Astrocyte (in vitro differentiated cells and primary cell): ENCODE results near the gene SGPL1. TPM values are rescaled to one million over a fixed set of nuclear protein-coding genes. Genes with fewer than 3 reads are reported as not detected.

Experiments
- DNase-seq: peaks from one replicate; pipeline ENCODE4 v3.0.0-alpha.2; 2010; ENCODE audit warnings: low read depth
- FAIRE-seq: peaks from 2 replicates; lab custom pipeline; 2011; peaks lifted over from hg19 to GRCh38; lab: Jason Lieb, UNC
- H2AFZ ChIP-seq: 2 replicates; pipeline ENCODE4 v1.6.0; 2012; ENCODE audit warnings: low read depth, low read length, inconsistent platforms
- H3K27ac ChIP-seq: 2 replicates; pipeline ENCODE4 v1.5.1; 2011; ENCODE audit warnings: low read depth, low read length, inconsistent platforms
- H3K27me3 ChIP-seq: 2 replicates; pipeline ENCODE4 v1.6.0; 2011; ENCODE audit warnings: low read length, inconsistent platforms; ENCODE audit not compliant: insufficient read depth
- H3K36me3 ChIP-seq: 2 replicates; pipeline ENCODE4 v1.5.1; 2011; ENCODE audit warnings: low read length, inconsistent platforms; ENCODE audit not compliant: insufficient read depth
- H3K4me1 ChIP-seq: 2 replicates; pipeline ENCODE4 v1.5.1; 2011; ENCODE audit warnings: low read length, inconsistent platforms; ENCODE audit not compliant: insufficient read depth
- H3K4me2 ChIP-seq: 2 replicates; pipeline ENCODE4 v1.6.0; 2012; ENCODE audit warnings: low read length, inconsistent platforms
- H3K4me3 ChIP-seq: 2 replicates; pipeline ENCODE4 v1.5.1; 2011; ENCODE audit warnings: low read depth, mild to moderate bottlenecking, low read length, inconsistent platforms; ENCODE audit not compliant: insufficient read depth
- H3K79me2 ChIP-seq: 2 replicates; pipeline ENCODE4 v1.6.0; 2012; ENCODE audit warnings: mild to moderate bottlenecking, low read length, inconsistent platforms; ENCODE audit not compliant: insufficient read depth
- H3K9ac ChIP-seq: 2 replicates; pipeline ENCODE4 v1.6.0; 2012; ENCODE audit warnings: mild to moderate bottlenecking, low read length, inconsistent platforms
- H3K9me3 ChIP-seq: 2 replicates; pipeline ENCODE4 v1.5.1; 2012; ENCODE audit warnings: low read depth, mild to moderate bottlenecking, low read length, inconsistent platforms; ENCODE audit not compliant: insufficient read depth
- H4K20me1 ChIP-seq: 2 replicates; pipeline ENCODE4 v1.6.0; 2012; ENCODE audit warnings: low read length, inconsistent platforms; ENCODE audit not compliant: insufficient read depth
- H3K27ac Mint-ChIP-seq: one replicate; pipeline ENCODE4 v1.8.0; 2021; ENCODE audit warnings: mild to moderate bottlenecking, mixed read lengths; ENCODE audit not compliant: unreplicated experiment
- H3K27me3 Mint-ChIP-seq: one replicate; pipeline ENCODE4 v1.8.0; 2021; ENCODE audit warnings: low read depth, mixed read lengths; ENCODE audit not compliant: unreplicated experiment
- H3K36me3 Mint-ChIP-seq: one replicate; pipeline ENCODE4 v1.8.0; 2021; ENCODE audit warnings: low read depth, mixed read lengths; ENCODE audit not compliant: unreplicated experiment
- H3K4me1 Mint-ChIP-seq: one replicate; pipeline ENCODE4 v1.8.0; 2021; ENCODE audit warnings: low read depth, mixed read lengths; ENCODE audit not compliant: unreplicated experiment
- H3K4me3 Mint-ChIP-seq: one replicate; pipeline ENCODE4 v1.8.0; 2021; ENCODE audit warnings: mild to moderate bottlenecking, moderate library complexity, mixed read lengths; ENCODE audit not compliant: unreplicated experiment
- H3K9me3 Mint-ChIP-seq: one replicate; pipeline ENCODE4 v1.8.0; 2021; ENCODE audit warnings: mild to moderate bottlenecking, mixed read lengths; ENCODE audit not compliant: unreplicated experiment
- EZH2 ChIP-seq: IDR thresholded peaks from 2 replicates; pipeline ENCODE4 v1.6.1; 2012; ENCODE audit warnings: mild to moderate bottlenecking, low read length, inconsistent platforms; ENCODE audit not compliant: insufficient read depth
- total RNA-seq: library from RNA; stranded (reverse); gene quantifications from 2 replicates; pipeline ENCODE4 v1.2.1, GENCODE V29; 2021
- TF ChIP-seq, protein P1 (sequence below): IDR thresholded peaks from 2 replicates; pipeline ENCODE4 v1.5.1; 2011; ENCODE audit warnings: low read depth, mild to moderate bottlenecking, inconsistent platforms, low read length, moderate library complexity; ENCODE audit not compliant: insufficient read depth

The SGPL1 gene
- total RNA-seq, 1 donor from 2014 or later, result 101 TPM

DNA sequence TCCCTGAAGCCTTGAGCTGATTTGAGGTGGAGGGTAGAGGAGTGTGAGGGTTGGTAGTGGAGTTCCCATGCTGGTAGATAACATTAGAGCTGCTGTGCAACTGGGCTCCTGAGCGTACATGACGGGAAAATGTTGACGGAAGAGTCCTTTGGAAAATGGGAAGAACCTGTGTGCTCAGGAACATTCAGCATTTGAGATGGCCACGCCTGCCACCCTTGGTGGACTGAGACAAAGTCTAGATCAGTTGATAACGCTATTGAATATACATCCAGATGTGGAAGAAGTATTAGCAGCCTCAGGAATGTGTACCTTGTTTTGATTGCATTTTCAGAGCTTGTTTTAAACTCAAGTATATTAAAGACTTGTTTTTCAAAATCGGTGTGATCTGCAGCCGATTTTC, 56.5 kb downstream of the SGPL1 start:
- no peaks in the 10 kb centered on the region for H3K9me3 Mint-ChIP-seq
- H4K20me1 ChIP-seq, result no peaks in the 10 kb centered on the region
- H3K4me3 Mint-ChIP-seq, result no peak overlapping the region
- no peak overlapping the region for H3K4me2 ChIP-seq
- no peak overlapping the region for H3K4me3 ChIP-seq
- peaks cover 37% of the 10 kb centered on the region for H3K36me3 Mint-ChIP-seq
- no peak for TF ChIP-seq EZH2
- TF ChIP-seq, protein P1, sequence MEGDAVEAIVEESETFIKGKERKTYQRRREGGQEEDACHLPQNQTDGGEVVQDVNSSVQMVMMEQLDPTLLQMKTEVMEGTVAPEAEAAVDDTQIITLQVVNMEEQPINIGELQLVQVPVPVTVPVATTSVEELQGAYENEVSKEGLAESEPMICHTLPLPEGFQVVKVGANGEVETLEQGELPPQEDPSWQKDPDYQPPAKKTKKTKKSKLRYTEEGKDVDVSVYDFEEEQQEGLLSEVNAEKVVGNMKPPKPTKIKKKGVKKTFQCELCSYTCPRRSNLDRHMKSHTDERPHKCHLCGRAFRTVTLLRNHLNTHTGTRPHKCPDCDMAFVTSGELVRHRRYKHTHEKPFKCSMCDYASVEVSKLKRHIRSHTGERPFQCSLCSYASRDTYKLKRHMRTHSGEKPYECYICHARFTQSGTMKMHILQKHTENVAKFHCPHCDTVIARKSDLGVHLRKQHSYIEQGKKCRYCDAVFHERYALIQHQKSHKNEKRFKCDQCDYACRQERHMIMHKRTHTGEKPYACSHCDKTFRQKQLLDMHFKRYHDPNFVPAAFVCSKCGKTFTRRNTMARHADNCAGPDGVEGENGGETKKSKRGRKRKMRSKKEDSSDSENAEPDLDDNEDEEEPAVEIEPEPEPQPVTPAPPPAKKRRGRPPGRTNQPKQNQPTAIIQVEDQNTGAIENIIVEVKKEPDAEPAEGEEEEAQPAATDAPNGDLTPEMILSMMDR, result no peak
- H3K36me3 ChIP-seq, result peaks cover 47% of the 10 kb centered on the region
- H3K27me3 Mint-ChIP-seq, result no peaks in the 10 kb centered on the region
- H3K4me1 Mint-ChIP-seq, result peaks cover 2% of the 10 kb centered on the region
- no peaks in the 10 kb centered on the region for H3K4me1 ChIP-seq
- H2AFZ ChIP-seq, result no peak overlapping the region
- DNase-seq (no peak), FAIRE-seq (no peak)
- H3K9ac ChIP-seq, result no peak overlapping the region
- H3K9me3 ChIP-seq, result no peaks in the 10 kb centered on the region
- no peak overlapping the region for H3K27ac Mint-ChIP-seq
- no peak overlapping the region for H3K27ac ChIP-seq
- H3K79me2 ChIP-seq, result no peaks in the 10 kb centered on the region
- H3K27me3 ChIP-seq, result no peaks in the 10 kb centered on the region

DNA sequence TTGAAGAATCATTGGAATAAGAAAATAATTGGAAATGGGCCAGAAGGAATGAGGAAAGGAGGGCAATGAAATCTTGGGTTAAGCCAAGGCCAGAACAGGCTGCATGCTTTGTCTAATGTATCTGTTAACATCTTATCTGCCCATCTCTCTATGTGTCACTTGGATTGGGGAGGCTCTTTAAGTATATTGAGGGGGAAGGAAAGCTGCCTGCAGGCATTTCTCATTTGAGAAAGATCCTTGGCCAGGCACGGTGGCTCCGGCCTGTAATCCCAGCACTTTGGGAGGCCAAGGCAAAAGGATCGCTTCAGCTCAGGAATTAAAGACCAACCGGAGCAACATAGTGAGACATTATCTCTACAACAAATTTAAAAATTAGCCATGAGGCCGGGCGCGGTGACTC, 58.3 kb downstream of the SGPL1 start:
- DNase-seq (no peak), FAIRE-seq (no peak)
- no peaks in the 10 kb centered on the region for H3K9me3 Mint-ChIP-seq
- no peak overlapping the region for H3K27ac ChIP-seq
- H3K36me3 Mint-ChIP-seq, result peaks cover 38% of the 10 kb centered on the region
- no peak for TF ChIP-seq EZH2
- TF ChIP-seq, protein P1, result no peak
- H3K4me3 Mint-ChIP-seq, result no peak overlapping the region
- no peaks in the 10 kb centered on the region for H3K4me1 ChIP-seq
- H3K9ac ChIP-seq, result no peak overlapping the region
- H3K4me1 Mint-ChIP-seq, result peaks cover 3% of the 10 kb centered on the region
- H3K9me3 ChIP-seq, result no peaks in the 10 kb centered on the region
- H3K4me3 ChIP-seq, result no peak overlapping the region
- no peaks in the 10 kb centered on the region for H3K79me2 ChIP-seq
- no peaks in the 10 kb centered on the region for H4K20me1 ChIP-seq
- H3K27me3 ChIP-seq, result no peaks in the 10 kb centered on the region
- no peak overlapping the region for H2AFZ ChIP-seq
- no peak overlapping the region for H3K4me2 ChIP-seq
- no peak overlapping the region for H3K27ac Mint-ChIP-seq
- H3K27me3 Mint-ChIP-seq, result no peaks in the 10 kb centered on the region
- peaks cover 47% of the 10 kb centered on the region for H3K36me3 ChIP-seq

- FAIRE-seq (no peak), DNase-seq (no peak)
- no peak overlapping the region for H3K4me2 ChIP-seq
- peak overlapping the region; percentile 43 for H3K27ac Mint-ChIP-seq
- peaks cover 26% of the 10 kb centered on the region for H3K36me3 ChIP-seq
- no peak overlapping the region for H2AFZ ChIP-seq
- H4K20me1 ChIP-seq, result no peaks in the 10 kb centered on the region
- no peaks in the 10 kb centered on the region for H3K79me2 ChIP-seq
- no peak overlapping the region for H3K4me3 ChIP-seq
- H3K27ac ChIP-seq, result no peak overlapping the region
- no peaks in the 10 kb centered on the region for H3K27me3 Mint-ChIP-seq
- peaks cover 3% of the 10 kb centered on the region for H3K4me1 ChIP-seq
- H3K9me3 ChIP-seq, result no peaks in the 10 kb centered on the region
- no peak overlapping the region for H3K4me3 Mint-ChIP-seq
- no peaks in the 10 kb centered on the region for H3K9me3 Mint-ChIP-seq
- H3K36me3 Mint-ChIP-seq, result peaks cover 33% of the 10 kb centered on the region
- no peak overlapping the region for H3K9ac ChIP-seq
- H3K4me1 Mint-ChIP-seq, result peaks cover 8% of the 10 kb centered on the region
- no peaks in the 10 kb centered on the region for H3K27me3 ChIP-seq
- TF ChIP-seq, protein P1, result no peak
Observed at GRCh38 chr10:70879207-70879606, 63.5 kb downstream of the SGPL1 start.
